Measurements from ENCODE around the gene ITGB1.
"Not testable (repeated sequence)": the region's sequence is repeated elsewhere in the genome, so short reads cannot be mapped to it uniquely, and the experiment has no call there.

Gene ITGB1

GRCh38 chr10:32958085-32959005, at the start of gene ITGB1:
Gene ITGB1 (minus strand): TSS chr10:32958230. CDS start chr10:32935558, 22,672 bp downstream.
- DNase-seq (ENCODE audit: low spot score): peak; percentile 97

GRCh38 chr10:33006342-33006887, 48.4 kb upstream of the ITGB1 start:
- DNase-seq (ENCODE audit: low spot score): no peak

- peak; percentile 91 for DNase-seq (ENCODE audit: low spot score)
Observed at GRCh38 chr10:33005322-33006301, 47.6 kb upstream of the ITGB1 start.

GRCh38 chr10:33001908-33002492, 44.0 kb upstream of the ITGB1 start:
- DNase-seq (ENCODE audit: low spot score): no peak

GRCh38 chr10:32998060-32998581, 40.1 kb upstream of the ITGB1 start:
- not testable (repeated sequence) for DNase-seq (ENCODE audit: low spot score)

GRCh38 chr10:32995751-32996150, 37.7 kb upstream of the ITGB1 start:
- DNase-seq (ENCODE audit: low spot score): no peak

- no peak for DNase-seq (ENCODE audit: low spot score)
Observed at GRCh38 chr10:32995066-32995622, 37.1 kb upstream of the ITGB1 start.

GRCh38 chr10:32994632-32995031, 36.6 kb upstream of the ITGB1 start:
- DNase-seq (ENCODE audit: low spot score): not testable (repeated sequence)

GRCh38 chr10:32992310-32992709, 34.3 kb upstream of the ITGB1 start:
- DNase-seq (ENCODE audit: low spot score): not testable (repeated sequence)

GRCh38 chr10:32990811-32991210, 32.8 kb upstream of the ITGB1 start:
- DNase-seq (ENCODE audit: low spot score): no peak

GRCh38 chr10:32988604-32989003, 30.6 kb upstream of the ITGB1 start:
- no peak for DNase-seq (ENCODE audit: low spot score)

GRCh38 chr10:32987172-32987571, 29.1 kb upstream of the ITGB1 start:
- no peak for DNase-seq (ENCODE audit: low spot score)

GRCh38 chr10:32985775-32986350, 27.8 kb upstream of the ITGB1 start:
- no peak for DNase-seq (ENCODE audit: low spot score)

GRCh38 chr10:32985341-32985764, 27.3 kb upstream of the ITGB1 start:
- no peak for DNase-seq (ENCODE audit: low spot score)

GRCh38 chr10:32984003-32984600, 26.1 kb upstream of the ITGB1 start:
- DNase-seq (ENCODE audit: low spot score): no peak

- DNase-seq (ENCODE audit: low spot score): peak; percentile 52
Observed at GRCh38 chr10:32982911-32983909, 25.2 kb upstream of the ITGB1 start.

GRCh38 chr10:32982293-32982709, 24.3 kb upstream of the ITGB1 start:
- peak; percentile 58 for DNase-seq (ENCODE audit: low spot score)

GRCh38 chr10:32981760-32982159, 23.7 kb upstream of the ITGB1 start:
- DNase-seq (ENCODE audit: low spot score): peak; percentile 73

Data from LoVo (cell line).